Anterior cingulate cortex (tissue), 58 donors: Measurements from ENCODE around the gene CYB561A3.
"Not testable (repeated sequence)": the region's sequence is repeated elsewhere in the genome, so short reads cannot be mapped to it uniquely, and the experiment has no call there.

Source experiments
- DNase-seq, 58 donors: peaks; one replicate each; lab custom pipeline; 2025; lab: John Stamatoyannopoulos, UW

The CYB561A3 gene

GRCh38 chr11:61361741-61362541, at the start of gene CYB561A3, which contains the start of gene TMEM138:
Gene CYB561A3 (minus strand): TSS chr11:61361882. CDS start chr11:61356713, 5,169 bp downstream.
Gene TMEM138 (plus strand): TSS chr11:61362374. CDS start chr11:61364391, 2,017 bp downstream.
- peak; percentile 81 to 98 (median 93) for DNase-seq

DNA sequence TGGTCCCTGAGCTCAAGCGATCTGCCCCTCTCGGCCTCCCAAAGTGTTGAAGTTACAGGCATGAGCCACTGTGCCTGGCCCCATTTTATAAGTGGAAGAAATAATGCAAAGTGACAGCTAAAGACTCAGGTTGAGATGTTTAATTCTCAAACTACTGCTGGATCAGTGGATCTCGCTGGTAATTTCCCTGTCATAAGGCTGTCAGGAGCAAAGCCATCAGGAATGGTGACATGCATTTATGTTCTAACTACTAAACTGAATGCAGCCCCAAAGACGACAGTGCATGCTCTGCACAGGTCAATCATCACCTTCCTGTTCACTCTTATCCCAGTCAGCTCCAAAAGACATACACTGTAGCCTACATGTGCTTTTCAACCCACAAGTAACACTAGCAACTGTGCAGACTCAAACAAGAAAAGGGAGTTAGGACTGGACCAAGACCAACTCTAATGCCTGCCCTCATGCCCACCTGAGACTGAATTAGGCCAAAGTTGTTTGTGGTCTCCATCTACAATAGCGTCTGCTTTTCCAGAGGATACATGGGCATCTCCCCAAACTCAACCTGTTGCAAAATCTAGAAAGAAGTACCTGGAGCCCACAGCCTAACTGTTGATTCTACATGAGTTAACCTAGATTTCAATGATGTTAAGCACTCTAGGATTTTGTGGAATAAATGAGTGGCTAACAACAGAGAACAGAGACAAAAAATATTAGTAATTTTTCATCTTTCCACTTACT, 45.5 kb upstream of the CYB561A3 start:
- no peak for DNase-seq

DNA sequence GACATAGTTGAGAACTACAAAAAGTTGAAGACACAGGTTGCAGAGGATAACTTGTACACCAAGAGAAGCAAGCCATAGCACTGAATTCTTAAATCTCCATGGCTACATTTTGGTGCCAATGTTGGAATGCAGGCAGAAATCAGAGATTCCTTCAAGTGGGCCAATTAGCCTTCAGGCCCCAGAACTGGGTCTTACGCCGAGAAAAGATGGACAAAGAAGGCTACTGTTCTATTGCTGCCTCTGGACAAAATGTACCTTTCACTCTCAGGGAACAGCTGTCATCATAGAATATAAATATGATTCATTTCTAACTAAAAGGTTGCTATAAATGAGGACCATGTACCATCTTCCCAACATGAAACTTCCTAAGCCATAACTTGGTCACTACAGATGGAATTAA, 44.4 kb upstream of the CYB561A3 start:
- peak in 21 of 58 donors; percentile 2 to 79 (median 18) for DNase-seq

DNA sequence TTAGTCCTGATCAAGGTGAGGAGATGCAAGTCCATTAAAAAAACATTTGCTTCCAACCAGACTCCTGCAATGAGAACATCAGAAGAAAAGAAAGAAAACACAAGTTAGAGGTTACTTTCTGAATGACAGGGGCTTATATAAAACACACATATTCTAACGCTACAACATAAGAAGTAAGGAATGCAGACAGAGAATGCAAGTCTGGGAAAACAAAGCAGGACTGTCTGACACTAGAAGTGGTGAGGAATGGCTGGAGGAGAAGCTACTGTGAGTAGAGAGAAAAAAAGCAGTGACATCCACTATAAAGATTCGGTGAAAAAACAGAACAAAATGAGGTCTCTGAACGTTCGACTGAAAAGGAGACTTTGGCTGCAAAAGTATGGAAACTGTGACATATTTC, 43.0 kb upstream of the CYB561A3 start:
- no peak for DNase-seq

- no peak for DNase-seq
Measured at GRCh38 chr11:61404103-61404502, 42.4 kb upstream of the CYB561A3 start.

GRCh38 chr11:61403658-61404057, 42.0 kb upstream of the CYB561A3 start:
- DNase-seq, result no peak

- no peak for DNase-seq
Measured at GRCh38 chr11:61401573-61401972, 39.9 kb upstream of the CYB561A3 start.

GRCh38 chr11:61401173-61401572, 39.5 kb upstream of the CYB561A3 start:
- DNase-seq, result no peak

- peak in 4 of 58 donors; percentile 7 to 35 (median 10) for DNase-seq
Measured at GRCh38 chr11:61392981-61393595, 31.4 kb upstream of the CYB561A3 start.

DNA sequence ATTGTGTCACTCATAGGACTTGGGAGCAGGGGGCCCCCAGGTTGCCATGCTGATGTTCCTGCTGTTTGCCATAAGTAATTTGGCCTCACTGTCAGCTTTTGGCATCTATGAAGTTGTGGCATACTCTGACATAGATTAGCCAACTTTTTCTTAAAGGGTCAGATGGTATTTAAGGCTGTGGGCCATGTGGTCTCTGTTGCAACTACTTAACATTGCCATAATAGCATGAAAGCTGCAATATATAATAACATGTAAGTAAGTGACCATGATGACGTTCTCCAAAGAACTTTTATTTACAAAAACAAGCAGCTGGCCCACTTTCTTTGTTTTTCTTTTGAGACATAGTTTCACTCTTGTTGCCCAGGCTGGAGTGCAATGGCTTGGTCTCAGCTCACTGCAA, 28.5 kb upstream of the CYB561A3 start:
- no peak for DNase-seq

- DNase-seq, result no peak
Measured at GRCh38 chr11:61384271-61385242, 22.9 kb upstream of the CYB561A3 start.

DNA sequence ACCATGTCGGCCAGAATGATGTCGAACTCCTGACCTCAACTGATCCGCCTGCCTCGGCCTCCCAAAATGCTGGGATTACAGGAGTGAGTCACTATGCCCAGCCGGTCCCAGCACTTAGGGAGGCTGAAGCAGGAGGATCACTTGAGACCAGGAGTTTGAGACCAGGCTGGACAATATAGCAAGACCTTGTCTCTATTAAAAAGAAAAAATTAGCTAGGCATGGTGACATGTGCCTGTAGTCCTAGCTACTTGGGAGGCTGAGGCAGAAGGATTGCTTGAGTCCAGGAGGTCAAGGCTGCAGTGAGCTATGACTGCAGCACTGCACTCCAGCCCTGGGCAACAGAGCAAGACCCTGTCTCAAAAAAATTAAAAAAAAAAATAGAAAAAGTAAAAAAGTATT, 22.2 kb upstream of the CYB561A3 start:
- not testable (repeated sequence) for DNase-seq

DNA sequence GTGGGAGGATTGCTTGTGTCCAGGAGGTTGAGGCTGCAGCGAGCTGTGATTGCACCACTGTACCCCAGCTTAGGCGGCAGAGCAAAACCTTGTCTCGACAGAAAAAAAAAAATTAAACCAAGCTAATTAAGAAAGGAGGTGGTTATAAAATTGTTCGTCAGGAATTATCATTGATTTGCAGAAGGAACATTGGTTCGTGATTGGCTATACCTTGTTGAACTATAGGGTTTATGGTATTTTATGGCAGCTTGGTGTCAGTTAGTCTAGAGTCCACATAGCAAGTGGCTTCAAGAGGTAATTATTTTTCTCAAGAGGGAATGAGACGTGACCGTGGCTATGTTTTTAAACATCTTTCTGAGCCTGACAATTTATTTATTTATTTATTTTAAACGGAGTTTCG, 19.2 kb upstream of the CYB561A3 start:
- no peak for DNase-seq

- DNase-seq, result no peak
Measured at GRCh38 chr11:61378713-61379313, 17.1 kb upstream of the CYB561A3 start.

GRCh38 chr11:61377461-61378160, 15.9 kb upstream of the CYB561A3 start:
- DNase-seq, result no peak

- DNase-seq, result no peak
Measured at GRCh38 chr11:61375761-61376108, 14.1 kb upstream of the CYB561A3 start.

GRCh38 chr11:61372659-61373420, 11.2 kb upstream of the CYB561A3 start:
- DNase-seq, result no peak

DNA sequence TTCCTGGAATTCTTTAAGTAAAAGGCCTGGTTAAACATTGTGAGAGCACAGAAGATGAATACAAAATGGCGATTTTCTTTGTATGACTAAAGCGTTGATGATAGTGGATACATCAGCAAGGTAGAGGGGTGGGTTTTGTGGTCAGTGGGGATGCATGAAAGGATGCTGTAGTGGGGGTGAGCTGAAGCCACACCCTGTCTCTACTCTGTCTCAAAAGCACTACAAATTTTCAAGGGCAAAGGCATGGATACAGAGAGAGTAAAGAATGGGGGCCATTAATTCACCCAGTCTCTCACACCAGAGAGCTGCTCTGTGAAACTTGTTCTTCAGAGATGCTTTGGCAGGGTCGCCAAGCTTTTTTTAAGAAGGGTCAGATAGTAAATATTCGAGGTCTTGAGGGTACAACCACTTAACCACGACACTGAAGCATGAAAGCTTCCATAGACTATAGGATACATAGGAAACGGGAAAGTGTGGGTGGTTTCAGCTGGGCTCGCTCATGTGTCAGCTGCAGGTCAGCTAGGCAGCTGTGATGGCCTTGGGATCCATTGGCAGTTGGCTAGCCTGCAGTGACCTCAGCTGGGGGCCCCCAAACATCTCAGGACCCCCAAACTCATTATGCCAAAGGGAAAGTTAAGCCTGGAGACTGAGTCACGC, 8.8 kb upstream of the CYB561A3 start:
- no peak for DNase-seq
